Loucy (cell line): ENCODE results near the gene RAP1GAP2.

Experiments
- EZH2phosphoT487 ChIP-seq: fragments of 200-600 bp; IDR thresholded peaks from 2 replicates; pipeline ENCODE4 v1.6.1; 2018; ENCODE audit warnings: antibody characterized with exemption, mild to moderate bottlenecking, moderate library complexity, borderline replicate concordance
- TF ChIP-seq, protein P1 (sequence below): fragments of 200-600 bp; sonication (generic); conservative IDR thresholded peaks from 2 replicates; pipeline ENCODE4 v1.5.1; 2014; ENCODE audit warnings: mild to moderate bottlenecking, antibody characterized with exemption, low read length

- TF ChIP-seq, protein P1, sequence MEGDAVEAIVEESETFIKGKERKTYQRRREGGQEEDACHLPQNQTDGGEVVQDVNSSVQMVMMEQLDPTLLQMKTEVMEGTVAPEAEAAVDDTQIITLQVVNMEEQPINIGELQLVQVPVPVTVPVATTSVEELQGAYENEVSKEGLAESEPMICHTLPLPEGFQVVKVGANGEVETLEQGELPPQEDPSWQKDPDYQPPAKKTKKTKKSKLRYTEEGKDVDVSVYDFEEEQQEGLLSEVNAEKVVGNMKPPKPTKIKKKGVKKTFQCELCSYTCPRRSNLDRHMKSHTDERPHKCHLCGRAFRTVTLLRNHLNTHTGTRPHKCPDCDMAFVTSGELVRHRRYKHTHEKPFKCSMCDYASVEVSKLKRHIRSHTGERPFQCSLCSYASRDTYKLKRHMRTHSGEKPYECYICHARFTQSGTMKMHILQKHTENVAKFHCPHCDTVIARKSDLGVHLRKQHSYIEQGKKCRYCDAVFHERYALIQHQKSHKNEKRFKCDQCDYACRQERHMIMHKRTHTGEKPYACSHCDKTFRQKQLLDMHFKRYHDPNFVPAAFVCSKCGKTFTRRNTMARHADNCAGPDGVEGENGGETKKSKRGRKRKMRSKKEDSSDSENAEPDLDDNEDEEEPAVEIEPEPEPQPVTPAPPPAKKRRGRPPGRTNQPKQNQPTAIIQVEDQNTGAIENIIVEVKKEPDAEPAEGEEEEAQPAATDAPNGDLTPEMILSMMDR = no peak
- TF ChIP-seq EZH2phosphoT487 = no peak
Observed at GRCh38 chr17:2869604-2870003, 73.4 kb downstream of the RAP1GAP2 start.
